ENCODE results near the gene MEX3D. TPM values are rescaled to one million over a fixed set of nuclear protein-coding genes. Genes with fewer than 3 reads are reported as not detected.

MEX3D gene
- 96.7 TPM for total RNA-seq (ENCODE audit: unreplicated experiment)
- long read RNA-seq: 0 reads

DNA sequence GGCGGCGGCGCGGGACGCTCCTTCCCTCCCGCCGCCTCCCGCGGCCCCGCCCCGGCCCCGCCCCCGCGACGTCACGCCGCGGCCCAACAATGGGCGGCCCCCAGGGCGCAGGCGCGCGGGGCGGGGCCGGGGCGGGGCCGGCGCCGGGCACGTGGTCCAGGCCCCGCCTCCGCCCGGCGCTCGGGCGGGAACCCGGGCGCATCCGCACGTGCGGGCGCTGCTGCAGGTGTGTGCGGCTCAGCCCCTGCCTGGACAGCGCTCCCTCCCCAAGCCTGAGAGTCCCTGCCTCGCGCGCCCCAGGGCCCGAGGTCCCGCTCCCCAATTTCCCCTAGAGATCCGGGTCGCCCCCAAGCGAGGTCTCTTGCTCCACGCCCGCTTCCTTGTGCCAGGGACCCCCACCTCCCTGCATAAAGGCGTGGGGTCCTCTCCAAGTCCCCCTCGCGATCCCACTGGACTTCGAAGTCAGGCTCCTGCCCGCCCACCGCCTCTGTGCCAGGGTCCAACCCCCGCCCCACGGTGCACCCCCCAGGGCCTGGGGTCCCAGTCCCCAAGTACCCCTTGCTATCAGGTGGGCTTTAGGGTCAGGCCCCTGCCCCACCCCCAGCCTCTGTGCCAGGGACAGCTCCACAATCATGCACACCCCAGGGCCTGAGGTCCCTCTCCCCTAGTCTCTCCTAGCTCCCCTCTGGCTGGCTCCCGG is at the start of gene MEX3D:
Gene MEX3D, minus strand, starts transcription at position 6 of the 700 bp plus-strand sequence. CDS start 267 bp downstream, outside the sequence.
- H3K4me1 Mint-ChIP-seq (ENCODE audit: low read depth, unreplicated experiment): peaks cover 6% of the 10 kb centered on the region
- H3K27ac Mint-ChIP-seq (ENCODE audit: unreplicated experiment): peak within 1 kb of the TSS; percentile 83
- H3K27me3 Mint-ChIP-seq (ENCODE audit: unreplicated experiment): peaks cover 16% of the 10 kb centered on the region
- DNase-seq: peak; percentile 85
- H3K36me3 Mint-ChIP-seq (ENCODE audit: unreplicated experiment): no peaks in the 10 kb centered on the region
- TF ChIP-seq, protein P1, sequence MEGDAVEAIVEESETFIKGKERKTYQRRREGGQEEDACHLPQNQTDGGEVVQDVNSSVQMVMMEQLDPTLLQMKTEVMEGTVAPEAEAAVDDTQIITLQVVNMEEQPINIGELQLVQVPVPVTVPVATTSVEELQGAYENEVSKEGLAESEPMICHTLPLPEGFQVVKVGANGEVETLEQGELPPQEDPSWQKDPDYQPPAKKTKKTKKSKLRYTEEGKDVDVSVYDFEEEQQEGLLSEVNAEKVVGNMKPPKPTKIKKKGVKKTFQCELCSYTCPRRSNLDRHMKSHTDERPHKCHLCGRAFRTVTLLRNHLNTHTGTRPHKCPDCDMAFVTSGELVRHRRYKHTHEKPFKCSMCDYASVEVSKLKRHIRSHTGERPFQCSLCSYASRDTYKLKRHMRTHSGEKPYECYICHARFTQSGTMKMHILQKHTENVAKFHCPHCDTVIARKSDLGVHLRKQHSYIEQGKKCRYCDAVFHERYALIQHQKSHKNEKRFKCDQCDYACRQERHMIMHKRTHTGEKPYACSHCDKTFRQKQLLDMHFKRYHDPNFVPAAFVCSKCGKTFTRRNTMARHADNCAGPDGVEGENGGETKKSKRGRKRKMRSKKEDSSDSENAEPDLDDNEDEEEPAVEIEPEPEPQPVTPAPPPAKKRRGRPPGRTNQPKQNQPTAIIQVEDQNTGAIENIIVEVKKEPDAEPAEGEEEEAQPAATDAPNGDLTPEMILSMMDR (IDR thresholded peaks at IDR 0.05; ENCODE audit: partially characterized antibody, unreplicated experiment): no peak
- H3K4me3 Mint-ChIP-seq (ENCODE audit: unreplicated experiment): peak within 1 kb of the TSS; percentile 64
- H3K9me3 Mint-ChIP-seq (ENCODE audit: unreplicated experiment): peaks cover 13% of the 10 kb centered on the region

DNA sequence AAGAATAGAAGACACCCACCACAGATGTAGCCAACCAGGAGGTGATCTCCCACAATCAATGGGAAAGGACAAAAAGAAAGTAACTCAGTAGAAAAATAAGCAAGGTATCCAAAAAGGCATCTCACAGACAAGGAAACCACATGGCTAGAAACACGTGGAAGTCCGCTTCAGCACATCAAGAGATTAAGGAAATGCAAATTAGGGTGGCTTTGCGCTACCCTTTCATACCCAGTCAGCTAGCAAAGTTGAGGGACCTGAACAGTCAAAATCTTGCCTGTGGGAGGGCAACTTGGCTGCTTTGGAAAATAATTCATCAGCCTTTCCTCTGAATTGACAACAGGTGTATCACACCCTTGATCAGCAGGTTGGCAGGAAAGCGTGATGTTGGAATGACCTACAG is 48.8 kb upstream of the MEX3D start:
- Mint-ChIP-seq H3K27me3 (ENCODE audit: unreplicated experiment) (peaks cover 14% of the 10 kb centered on the region), H3K36me3 (ENCODE audit: unreplicated experiment) (no peaks in the 10 kb centered on the region), H3K9me3 (ENCODE audit: unreplicated experiment) (peaks cover 11% of the 10 kb centered on the region), H3K27ac (ENCODE audit: unreplicated experiment) (peak overlapping the region; percentile 54), H3K4me3 (ENCODE audit: unreplicated experiment) (peak overlapping the region; percentile 7), H3K4me1 (ENCODE audit: low read depth, unreplicated experiment) (no peaks in the 10 kb centered on the region)
- TF ChIP-seq, protein P1 (IDR thresholded peaks at IDR 0.05; ENCODE audit: partially characterized antibody, unreplicated experiment): no peak
- no peak for DNase-seq

DNA sequence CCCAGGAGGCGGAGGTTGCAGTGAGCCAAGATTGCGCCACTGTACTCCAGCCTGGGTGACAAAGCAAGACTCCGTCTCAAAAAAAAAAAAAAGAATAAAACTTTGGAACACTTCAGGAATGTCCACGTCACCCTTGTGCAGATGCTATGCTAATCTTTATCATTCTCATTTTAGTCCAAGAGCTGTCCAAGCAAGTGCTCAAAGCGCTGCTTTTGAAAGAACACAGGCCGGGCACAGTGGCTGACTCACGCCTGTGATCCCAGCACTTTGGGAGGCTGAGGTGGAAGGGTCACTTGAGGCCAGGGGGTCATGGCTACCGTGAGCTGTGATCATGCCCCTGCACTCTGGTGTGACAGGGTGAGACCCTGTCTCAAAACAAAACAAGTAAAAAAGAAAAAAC is 48.3 kb upstream of the MEX3D start:
- peaks cover 11% of the 10 kb centered on the region for H3K9me3 Mint-ChIP-seq (ENCODE audit: unreplicated experiment)

DNA sequence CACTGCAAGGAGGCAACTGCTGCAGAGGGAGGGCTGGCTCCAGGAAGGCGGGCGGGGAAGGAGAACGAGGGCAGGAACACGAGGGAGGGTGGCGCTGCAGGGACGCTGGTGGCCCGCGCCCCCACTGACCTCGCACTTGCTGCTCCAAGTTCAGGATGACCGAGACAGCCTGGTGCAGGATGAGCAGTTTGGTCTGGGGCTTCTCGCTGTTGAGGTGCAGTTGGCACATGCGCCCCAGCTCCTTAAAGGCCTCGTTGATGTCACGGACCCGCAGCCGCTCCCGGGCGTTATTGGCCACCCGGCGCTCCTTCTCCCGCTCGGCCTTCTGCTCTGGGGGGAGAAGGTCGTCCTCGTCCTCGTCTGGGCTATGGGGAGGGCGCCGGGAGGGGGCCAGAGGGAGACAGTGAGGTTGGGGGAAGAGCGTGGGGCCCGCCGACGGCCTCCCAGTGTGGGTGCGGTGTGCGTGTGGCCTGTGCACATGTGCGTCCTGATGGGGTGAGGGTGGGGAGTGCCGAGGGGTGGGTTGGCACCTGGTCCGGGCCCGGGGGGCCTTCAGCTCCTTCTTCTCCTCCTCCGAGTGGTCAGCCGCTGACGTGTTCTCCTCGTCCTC is 47.1 kb upstream of the MEX3D start:
- Mint-ChIP-seq H3K4me3 (ENCODE audit: unreplicated experiment) (no peak overlapping the region), H3K36me3 (ENCODE audit: unreplicated experiment) (no peaks in the 10 kb centered on the region), H3K4me1 (ENCODE audit: low read depth, unreplicated experiment) (no peaks in the 10 kb centered on the region), H3K27me3 (ENCODE audit: unreplicated experiment) (peaks cover 16% of the 10 kb centered on the region), H3K27ac (ENCODE audit: unreplicated experiment) (no peak overlapping the region), H3K9me3 (ENCODE audit: unreplicated experiment) (peaks cover 15% of the 10 kb centered on the region)
- TF ChIP-seq, protein P1 (IDR thresholded peaks at IDR 0.05; ENCODE audit: partially characterized antibody, unreplicated experiment): no peak
- no peak for DNase-seq

More for the DNA sequence above, 48.3 kb upstream of the MEX3D start:
- H3K4me1 Mint-ChIP-seq (ENCODE audit: low read depth, unreplicated experiment): no peaks in the 10 kb centered on the region
- H3K27ac Mint-ChIP-seq (ENCODE audit: unreplicated experiment): no peak overlapping the region
- no peaks in the 10 kb centered on the region for H3K36me3 Mint-ChIP-seq (ENCODE audit: unreplicated experiment)
- peak overlapping the region; percentile 7 for H3K4me3 Mint-ChIP-seq (ENCODE audit: unreplicated experiment)
- DNase-seq: no peak
- TF ChIP-seq, protein P1 (IDR thresholded peaks at IDR 0.05; ENCODE audit: partially characterized antibody, unreplicated experiment): no peak
- H3K27me3 Mint-ChIP-seq (ENCODE audit: unreplicated experiment): peaks cover 14% of the 10 kb centered on the region

Data from glutamatergic neuron (in vitro differentiated cells).